Measurements from ENCODE around the gene SLC13A2.
"Not testable (repeated sequence)": the region's sequence is repeated elsewhere in the genome, so short reads cannot be mapped to it uniquely, and the experiment has no call there.

Gene SLC13A2, protein sequence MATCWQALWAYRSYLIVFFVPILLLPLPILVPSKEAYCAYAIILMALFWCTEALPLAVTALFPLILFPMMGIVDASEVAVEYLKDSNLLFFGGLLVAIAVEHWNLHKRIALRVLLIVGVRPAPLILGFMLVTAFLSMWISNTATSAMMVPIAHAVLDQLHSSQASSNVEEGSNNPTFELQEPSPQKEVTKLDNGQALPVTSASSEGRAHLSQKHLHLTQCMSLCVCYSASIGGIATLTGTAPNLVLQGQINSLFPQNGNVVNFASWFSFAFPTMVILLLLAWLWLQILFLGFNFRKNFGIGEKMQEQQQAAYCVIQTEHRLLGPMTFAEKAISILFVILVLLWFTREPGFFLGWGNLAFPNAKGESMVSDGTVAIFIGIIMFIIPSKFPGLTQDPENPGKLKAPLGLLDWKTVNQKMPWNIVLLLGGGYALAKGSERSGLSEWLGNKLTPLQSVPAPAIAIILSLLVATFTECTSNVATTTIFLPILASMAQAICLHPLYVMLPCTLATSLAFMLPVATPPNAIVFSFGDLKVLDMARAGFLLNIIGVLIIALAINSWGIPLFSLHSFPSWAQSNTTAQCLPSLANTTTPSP

DNA sequence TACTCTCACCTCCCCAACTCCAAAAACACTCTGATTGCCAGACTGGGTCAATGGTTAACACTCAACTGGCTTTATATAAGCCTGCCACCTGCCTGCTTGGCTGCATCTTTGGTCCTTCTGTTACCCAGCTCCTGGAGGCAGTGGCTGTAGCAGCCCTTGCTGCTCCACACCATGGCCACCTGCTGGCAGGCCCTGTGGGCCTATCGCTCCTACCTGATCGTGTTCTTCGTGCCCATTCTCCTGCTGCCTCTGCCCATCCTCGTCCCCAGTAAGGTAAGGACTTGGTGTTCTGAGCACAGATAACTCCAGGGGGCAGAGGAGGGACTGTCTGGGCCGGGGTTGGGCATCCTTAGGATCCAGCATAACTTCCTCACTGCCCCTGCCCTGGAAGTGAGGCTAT, at the start of gene SLC13A2:
Gene SLC13A2 (plus strand): TSS at position 103 of the 400 bp plus-strand sequence. CDS start 69 bp downstream, at position 172.
- DNase-seq, result no peak

DNA sequence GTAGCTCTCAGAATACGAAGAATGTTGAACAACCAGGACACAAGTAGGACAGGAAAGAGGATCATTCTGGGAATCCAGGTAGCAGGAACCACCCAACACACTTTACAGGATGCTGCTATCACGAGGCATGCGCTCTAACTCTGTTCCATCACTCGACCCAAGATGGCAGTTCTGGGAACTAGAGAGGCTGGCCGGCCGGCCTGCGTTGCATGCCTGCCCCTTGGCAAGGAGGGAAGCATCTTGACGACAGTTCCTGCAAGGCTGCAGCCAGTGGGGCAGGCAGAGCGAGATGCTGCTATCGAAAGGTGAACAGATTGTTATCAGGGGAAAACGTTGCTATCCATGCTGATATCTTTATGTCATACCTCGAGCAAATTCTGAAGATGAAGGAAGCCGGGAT, 48.2 kb upstream of the SLC13A2 start:
- DNase-seq, result no peak

DNA sequence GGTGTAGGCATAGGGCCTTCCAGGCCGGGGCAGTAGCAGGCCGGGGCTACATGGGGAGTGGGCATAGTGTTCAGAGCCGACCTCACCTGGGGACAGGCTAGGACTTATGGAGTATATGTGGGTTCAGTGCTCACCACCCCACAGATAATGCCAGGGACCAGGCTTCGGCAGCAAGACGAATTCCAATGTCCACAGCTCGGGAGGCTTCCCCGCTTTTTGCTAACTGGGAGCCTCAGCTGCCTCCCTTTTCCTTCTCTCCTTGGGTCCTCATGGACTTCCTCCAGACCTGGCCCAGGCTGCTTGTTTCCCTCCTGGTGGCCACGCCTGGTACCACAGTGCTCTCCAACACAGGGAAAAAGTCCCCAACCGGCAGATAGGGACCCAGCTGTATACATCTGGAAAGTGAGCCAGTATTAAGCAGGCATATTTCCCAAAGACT, 47.3 kb upstream of the SLC13A2 start:
- DNase-seq, result no peak

DNA sequence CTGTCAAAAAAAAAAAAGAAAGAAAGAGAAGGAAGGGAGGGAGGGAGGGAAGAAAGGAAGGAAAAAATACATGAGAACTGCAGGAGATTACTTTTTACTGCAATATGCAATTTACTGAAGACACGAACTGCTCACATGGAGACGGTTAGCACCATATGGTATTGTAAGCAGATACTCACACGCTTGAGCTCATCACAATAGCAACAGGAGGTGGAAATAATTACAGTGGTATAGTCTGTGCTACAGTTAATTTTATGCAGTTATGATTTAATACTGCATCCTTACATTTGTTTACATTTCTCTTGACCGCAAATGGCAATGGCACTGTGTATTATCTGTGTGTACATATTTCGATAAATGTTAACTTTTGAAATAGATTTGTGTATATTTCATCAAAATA, 46.1 kb upstream of the SLC13A2 start:
- no peak for DNase-seq

DNA sequence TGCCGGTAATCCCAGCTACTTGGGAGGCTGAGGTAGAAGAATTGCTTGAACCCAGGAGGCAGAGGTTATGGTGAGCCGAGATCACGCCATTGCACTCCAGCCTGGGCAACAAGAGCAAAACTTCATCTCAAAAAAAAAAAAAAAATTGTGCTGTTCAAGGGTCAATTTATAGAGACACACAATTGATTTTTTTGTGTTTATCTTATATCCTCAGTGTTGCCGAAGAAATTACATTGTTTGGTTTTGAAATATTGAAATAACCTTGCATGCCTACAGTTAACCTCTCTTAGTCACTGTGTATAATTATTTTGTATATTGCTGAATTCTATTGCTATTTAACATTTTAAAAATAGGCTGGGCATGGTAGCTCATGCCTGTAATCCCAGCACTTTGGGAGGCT, 45.5 kb upstream of the SLC13A2 start:
- DNase-seq, result not testable (repeated sequence)

DNA sequence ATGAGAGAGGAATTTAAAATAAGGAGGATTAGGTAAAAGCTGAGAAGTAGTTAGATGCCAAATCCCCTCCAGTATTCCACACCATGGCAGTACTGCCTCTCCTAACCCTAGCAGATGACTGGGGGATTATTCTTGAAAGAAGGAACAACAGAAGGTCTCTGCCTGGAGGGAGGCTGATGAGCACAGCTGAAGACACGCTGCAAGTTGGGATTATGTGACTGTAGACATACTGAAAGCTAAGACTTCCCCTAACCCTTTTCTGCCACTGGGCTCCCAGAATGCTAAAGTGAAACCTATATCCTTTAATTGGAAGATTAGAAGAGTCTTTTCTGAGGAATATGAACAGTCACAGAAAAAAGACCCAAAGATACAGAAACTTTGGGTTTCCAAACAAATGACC, 39.7 kb upstream of the SLC13A2 start:
- DNase-seq, result no peak

DNA sequence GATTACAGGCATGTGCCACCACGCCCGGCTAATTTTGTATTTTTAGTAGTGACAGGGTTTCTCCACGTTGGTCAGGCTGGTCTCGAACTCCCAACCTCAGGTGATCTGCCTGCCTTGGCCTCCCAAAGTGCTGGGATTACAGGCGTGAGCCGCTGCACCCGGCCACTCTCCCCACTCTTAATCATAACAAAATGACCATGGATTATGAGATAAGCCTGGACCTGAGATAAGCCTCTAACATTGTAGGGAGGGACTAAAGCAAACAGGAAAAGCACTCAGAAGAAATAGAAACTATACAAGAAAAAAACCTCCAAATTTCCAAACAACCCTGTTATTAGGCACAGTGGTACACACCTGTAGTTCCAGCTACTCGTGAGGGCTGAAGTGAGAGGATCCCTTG, 39.1 kb upstream of the SLC13A2 start:
- DNase-seq, result not testable (repeated sequence)

DNA sequence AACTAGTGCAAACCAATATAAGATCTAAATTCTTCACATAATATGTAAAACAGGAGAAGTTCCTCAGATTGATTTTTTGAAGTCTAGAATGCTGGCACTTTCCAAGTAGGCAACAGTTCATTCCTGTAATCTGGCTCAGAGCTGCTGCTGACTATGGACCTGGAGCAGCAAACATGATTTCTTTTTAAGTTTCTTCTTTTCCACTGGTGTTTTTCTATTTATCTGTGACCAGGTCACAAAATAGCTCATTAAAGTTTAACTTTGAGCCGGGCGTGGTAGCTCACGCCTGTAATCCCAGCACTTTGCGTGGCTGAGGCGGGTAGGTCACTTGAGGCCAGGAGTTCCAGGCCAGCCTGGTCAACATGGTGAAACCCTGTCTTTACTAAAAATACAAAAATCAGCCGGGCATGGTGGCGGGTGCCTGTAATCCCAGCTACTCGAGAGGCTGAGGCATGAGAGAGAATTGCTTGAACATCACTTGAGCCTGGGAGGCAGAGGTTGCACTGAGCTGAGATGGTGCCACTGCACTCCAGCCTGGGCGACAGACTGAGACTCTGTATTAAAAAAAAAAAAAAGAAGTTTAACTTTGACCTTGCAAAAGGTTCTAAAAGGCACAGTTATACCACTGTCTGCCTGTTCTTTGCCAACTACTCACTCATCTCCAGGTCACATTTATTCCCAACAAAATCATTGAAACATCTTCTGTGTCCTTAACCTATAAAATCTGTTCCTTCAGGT, 29.4 kb upstream of the SLC13A2 start:
- no peak for DNase-seq

DNA sequence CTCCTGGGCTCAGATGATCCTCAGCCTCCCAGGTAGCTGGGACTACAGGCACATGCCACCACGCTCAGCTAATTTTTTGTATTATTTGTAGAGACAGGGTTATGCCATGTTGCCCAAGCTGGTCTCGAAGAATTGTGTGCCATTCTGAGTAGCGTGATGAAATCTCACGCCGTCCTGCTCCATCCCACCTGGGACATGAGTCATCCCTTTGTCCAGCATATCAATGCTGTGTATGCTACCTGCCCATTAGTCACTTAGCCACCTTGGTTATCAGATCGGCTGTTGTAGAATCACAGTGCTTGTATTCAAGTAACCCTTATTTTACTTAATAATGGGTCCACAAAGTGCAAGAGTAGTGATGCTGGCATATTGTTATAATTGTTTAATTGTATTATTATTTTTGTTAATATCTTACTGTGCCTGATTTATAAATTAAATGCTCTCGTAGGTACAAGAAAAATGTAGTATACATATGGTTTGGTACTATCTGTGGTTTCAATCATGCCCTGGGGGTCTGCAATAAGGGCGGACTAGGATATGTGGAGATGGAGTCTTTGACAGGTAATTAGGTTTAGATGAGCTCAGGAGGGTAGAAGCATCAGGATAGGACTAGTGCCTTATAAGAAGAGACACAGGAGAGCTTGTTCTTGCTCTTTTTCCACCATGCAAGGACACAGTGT, 26.6 kb upstream of the SLC13A2 start:
- DNase-seq, result no peak

DNA sequence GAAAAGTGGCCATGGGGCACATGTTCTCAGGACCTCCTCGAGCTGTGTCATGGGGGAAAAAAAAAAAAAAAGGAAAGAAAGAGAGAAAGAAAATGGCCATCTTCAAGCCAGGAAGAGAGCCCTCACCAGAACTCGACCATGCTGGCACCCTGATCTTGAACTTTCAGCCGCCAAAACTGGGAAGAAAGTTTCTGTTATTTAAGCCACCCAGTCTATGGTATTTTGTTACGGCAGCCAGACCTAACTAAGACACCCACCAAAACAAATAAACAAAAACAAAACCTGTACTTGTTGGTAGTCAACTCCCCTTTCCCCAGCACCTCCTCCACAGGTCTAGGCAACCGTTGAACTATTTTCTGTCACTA, 26.1 kb upstream of the SLC13A2 start:
- DNase-seq, result no peak

DNA sequence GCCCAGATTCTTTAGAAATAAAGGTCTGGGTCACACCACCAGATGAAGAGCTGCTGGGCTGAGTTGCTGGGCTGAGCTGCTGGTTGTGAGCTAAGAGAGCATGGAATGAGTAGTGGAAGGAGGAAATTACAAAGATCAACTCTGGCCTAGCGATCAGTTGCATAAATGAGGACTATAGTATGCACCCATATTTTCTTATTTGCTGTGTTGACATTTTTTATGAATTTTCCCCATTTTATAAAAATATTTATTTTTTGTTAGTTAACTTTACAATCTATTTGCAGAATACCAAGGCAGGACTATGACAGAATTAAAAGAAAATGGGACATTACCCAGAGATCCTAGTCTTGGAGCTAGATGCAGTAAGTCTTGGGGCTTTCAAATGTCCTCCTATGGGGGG, 23.6 kb upstream of the SLC13A2 start:
- DNase-seq, result no peak

DNA sequence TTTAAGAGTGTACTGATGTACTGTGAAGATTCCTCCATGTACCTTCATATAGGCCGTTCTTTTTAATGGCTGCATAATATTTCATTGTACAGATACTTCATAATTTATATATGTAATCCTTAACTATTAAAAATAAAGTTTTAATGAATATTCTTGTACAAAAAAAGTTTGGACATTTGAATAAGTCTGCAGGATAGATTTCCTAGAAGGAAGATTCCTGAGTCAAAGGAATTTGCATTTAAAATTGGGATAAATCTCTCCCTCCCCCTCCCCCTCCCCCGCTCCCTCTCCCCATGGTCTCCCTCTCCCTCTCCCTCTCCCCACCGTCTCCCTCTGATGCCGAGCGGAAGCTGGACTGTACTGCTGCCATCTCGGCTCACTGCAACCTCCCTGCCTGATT, 15.6 kb upstream of the SLC13A2 start:
- DNase-seq, result no peak

DNA sequence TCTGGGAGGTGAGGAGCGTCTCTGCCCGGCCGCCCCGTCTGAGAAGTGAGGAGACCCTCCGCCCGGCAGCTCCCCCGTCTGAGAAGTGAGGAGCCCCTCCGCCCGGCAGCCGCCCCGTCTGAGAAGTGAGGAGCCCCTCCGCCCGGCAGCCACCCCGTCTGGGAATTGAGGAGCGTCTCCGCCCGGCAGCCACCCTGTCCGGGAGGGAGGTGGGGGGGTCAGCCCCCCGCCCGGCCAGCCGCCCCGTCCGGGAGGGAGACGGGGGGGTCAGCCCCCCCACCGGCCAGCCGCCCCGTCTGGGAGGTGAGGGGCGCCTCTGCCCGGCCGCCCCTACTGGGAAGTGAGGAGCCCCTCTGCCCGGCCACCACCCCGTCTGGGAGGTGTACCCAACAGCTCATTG, 14.6 kb upstream of the SLC13A2 start:
- not testable (repeated sequence) for DNase-seq

DNA sequence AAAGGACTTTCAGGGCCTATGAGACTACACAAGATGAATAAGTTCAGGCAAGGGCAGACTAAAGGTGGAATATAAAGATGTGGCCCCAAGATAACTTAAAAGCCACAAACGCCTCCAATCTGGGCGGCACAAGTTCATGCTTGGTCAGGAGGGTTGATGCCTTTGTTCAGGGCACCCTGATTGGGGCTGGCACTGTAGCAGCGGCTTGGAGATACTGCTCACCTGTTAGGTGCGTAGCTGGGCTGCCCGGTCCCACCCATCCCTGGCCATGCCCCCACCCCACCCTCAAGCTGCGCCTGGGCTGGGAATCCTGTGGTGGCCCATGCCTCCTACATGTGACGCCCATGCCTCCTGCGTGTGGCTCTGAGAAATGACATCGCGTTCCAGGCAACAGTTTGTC, 12.5 kb upstream of the SLC13A2 start:
- no peak for DNase-seq

DNA sequence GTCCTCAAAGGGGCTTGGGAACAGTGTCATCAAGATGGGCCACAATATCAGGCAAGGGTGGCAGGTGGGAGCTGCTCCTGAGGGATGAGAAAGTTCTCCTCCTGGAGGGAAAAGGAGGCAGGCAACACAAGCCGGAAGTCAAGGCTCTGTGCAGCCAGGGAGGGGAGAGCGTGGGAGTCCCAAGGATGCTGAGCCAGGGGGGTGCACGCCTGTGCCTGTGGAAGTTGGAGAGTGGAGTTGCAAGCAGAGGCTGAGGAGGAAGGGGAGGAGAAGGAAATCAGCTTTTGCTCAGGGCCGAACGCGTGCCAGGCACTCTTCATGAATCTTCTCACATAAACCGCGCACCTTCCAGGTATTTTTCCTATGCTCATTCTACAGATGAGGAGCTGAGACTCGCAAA, 7.4 kb upstream of the SLC13A2 start:
- no peak for DNase-seq

DNA sequence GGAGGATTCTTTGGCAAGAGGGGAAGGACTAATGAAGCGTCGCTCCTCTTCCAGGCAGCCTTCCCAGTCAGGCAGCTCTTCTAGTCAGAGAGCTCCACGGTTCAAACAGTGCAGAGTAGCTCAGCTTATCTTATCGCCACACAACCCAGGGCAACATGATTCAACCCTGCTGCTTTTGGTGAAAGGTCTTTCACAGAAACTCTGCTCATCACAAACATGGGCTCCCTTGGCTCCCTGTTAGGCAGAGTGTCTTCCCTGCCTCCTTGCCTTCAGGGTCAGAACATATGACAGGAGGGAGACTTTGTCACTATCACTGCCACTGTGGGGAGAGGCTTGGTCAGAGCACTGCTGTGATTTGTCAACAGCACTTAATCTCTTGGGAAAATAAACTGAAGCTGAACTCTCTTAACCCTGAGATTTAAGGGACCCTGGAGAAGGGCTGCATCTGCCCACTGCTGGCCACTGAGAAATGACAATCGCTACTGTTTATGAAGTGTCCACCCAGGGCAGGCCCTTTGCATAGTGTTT, 6.9 kb upstream of the SLC13A2 start:
- DNase-seq, result peak; percentile 71

DNA sequence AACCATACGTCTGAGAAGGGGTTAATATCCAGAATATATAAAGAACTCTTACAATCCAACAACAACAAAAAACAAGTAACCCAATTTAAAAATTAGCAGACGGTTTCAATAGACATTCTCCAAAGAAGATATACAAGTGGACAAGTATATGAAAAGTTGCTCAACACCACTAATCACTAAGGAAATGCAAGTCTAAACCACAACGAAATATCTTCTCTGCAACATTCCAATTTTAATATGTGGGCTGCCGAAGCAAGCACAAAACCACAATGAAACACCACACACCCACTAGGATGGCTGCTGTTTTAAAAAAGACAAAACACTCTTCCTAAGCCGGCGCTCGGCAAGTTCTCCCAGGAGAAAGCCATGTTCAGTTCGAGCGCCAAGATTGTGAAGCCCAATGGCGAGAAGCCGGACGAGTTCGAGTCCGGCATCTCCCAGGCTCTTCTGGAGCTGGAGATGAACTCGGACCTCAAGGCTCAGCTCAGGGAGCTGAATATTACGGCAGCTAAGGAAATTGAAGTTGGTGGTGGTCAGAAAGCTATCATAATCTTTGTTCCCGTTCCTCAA, 5.9 kb upstream of the SLC13A2 start:
- peak; percentile 79 for DNase-seq

DNA sequence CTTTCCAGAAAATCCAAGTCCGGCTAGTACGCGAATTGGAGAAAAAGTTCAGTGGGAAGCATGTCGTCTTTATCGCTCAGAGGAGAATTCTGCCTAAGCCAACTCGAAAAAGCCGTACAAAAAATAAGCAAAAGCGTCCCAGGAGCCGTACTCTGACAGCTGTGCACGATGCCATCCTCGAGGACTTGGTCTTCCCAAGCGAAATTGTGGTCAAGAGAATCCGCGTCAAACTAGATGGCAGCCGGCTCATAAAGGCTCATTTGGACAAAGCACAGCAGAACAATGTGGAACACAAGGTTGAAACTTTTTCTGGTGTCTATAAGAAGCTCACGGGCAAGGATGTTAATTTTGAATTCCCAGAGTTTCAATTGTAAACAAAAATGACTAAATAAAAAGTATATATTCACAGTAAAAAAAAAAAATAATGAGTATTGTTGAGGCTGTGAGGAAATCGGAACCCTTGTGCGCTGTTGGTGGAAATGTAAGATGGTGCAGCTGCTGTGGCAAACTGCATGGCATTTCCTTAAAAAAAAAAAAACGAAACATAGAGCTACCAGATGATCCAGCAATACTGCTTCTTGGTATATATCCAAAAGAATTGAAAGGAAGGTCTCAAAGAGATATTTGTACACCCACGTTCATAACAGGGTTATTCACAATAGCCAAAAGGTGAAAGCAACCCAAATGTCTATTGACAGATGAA, 5.3 kb upstream of the SLC13A2 start:
- not testable (repeated sequence) for DNase-seq

DNA sequence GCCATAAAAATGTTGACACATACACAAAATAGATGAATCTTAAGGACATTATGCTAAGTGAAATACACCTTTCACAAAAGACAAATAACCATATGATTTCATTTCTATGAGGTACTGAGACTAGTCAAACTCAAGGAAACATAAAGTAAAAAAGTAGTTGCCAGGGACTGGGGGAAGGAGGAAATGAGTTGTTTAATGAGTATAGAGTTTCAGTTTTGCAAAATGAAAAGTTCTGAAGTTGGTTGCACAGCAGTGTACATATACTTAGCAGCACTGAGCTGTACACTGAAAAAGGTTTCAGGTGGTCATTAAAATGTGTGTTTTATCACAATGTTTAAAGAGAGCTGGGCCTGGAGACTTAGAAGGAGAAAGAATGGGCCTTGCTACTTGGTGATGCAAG, 4.7 kb upstream of the SLC13A2 start:
- DNase-seq, result no peak

DNA sequence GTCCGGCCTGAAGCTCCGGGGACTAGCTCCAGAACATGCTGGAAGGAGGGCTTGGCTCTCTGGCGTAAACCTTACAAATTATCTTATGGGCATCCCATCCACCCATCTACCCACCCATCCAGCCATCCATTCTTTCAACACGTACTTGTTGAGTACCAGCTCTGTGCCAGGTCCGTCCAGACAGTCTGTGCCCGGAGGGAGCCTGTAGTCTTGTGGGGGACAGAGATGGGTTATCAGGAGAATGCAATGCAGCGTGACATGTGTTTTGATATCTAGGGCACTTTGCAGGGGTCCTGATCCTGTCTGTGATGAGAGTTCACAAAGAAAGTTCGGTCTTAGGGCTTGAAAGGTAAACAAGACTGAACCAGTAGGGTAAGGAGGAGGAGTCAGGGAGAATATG, 4.1 kb upstream of the SLC13A2 start:
- no peak for DNase-seq

DNA sequence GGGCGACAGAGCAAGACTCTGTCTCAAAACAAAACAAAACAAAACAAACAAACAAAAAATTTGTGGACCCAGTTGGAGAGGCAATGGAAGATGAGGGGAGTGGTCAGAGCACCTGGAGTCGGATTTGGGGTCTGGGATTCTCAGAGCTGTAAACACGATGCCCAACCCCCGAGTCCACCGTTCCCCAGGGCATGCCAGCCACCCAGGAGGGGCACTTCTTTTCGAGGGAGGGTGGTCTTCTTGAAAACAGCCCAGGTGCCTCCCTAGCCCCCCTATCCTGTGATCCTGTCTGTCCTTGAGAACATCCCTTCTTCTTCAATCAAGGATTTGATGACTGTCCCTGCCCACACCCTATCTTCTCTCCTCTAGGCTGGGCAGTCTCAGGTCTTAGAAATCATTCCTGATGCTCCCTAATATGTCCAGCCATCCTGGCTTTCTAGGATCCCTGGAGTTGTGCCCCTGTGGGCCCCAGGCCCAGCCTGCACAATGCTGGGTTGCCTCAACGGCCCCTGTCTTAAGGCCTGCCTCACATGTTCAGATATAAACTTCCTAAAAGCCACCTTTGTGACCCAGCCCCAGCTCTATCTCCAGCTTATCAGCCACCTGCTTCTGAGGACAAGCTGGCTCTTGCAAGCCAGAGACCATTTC, 3.1 kb upstream of the SLC13A2 start:
- DNase-seq, result no peak
